NCI-H1048 (cell line): Measurements from ENCODE around the gene PPP1R7.

Experiments used
- DNase-seq: peaks from one replicate; lab custom pipeline; 2025; lab: John Stamatoyannopoulos, UW

Gene PPP1R7

DNA sequence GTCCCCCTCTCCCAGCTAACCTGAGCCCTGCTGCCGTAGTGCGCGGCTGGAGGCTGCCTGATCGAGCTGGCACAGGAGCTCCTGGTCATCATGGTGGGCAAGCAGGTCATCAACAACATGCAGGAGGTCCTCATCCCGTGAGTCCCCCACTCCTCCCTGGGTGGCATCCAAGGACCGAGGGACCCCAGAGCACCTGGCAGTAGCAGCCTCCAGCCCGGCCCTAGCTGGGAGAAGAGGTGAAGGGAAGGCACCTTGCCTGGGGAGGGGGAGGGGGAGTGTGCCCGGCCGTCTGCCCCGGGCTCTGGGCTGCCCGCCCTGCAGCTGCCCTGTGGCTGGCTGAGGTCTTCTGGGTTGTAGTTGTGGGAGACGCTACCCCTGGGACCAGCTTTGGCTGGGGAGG, 64.5 kb downstream of the PPP1R7 start:
- no peak for DNase-seq

DNA sequence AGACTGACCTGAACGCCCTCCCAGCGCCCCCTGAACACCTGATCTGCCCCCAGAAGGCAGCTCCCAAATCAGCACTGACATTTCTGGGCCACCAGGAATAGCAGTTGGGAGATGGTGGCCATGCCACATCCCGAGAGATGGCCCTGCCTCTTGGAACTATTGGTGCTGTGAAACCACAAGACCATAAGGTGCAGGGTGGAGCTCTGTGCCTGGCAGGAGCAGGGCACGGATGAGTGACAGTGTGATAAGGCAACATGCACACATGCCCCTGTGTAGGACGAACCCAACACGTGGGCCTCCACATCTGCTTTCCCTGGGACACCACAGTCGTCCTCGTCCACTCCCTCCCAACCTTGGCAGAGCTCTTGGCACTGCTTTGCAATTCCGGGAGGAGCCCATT, 65.2 kb downstream of the PPP1R7 start:
- no peak for DNase-seq

DNA sequence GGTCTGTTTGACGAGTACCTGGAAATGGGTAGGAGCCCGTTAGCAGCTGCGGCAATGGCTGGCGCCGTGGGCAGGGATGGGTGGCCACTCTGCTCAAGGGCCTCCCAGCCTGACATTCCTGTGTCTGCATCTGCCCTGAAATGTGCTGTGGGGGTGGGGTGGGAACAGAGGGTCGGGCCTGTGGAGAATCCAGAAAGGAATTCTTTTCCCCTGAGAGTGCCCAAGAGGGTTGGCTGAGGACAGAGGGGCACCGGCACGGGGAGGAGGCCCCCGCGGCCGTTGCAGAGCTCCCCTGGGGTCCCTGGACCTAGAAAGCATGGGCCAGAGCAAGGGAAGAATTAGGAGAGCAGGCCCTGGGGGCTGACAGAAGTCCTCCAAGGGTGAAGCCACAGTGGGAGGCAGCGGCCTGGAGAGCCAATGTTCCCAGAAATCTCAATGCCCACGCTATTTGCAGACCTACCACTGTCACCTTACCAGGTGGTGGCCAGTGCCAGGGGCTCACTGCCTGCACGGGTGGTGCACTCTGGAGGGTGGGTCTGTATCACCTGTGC, 66.0 kb downstream of the PPP1R7 start:
- DNase-seq = no peak

DNA sequence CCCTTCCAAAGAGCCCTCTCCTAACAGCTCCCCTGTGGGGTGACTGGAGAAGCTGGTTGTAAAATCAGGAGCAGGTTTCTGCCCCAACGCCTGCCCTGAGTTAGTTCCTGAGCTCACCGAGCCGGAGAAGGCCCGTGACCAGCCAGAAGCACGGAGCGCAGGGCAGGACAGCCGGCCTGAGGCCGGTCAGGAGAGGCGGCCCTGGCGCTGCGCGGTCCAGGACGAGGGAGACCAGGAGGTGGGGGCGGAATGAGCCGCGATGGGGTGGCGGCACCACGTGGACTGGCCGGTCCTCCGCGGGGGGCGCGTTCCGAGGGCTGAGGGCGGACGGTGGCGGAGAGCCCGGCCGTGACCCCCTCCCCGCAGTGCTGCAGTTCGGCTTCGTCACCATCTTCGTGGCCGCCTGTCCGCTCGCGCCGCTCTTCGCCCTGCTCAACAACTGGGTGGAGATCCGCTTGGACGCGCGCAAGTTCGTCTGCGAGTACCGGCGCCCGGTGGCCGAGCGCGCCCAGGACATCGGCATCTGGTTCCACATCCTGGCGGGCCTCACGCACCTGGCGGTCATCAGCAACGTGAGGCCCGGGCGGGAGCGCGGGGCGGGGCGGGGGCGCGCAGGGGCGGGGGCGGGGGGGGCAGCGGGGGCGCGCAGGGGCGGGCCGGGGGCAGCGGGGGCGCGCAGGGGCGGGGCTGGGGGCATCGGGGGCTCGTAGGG, 67.2 kb downstream of the PPP1R7 start:
- no peak for DNase-seq

DNA sequence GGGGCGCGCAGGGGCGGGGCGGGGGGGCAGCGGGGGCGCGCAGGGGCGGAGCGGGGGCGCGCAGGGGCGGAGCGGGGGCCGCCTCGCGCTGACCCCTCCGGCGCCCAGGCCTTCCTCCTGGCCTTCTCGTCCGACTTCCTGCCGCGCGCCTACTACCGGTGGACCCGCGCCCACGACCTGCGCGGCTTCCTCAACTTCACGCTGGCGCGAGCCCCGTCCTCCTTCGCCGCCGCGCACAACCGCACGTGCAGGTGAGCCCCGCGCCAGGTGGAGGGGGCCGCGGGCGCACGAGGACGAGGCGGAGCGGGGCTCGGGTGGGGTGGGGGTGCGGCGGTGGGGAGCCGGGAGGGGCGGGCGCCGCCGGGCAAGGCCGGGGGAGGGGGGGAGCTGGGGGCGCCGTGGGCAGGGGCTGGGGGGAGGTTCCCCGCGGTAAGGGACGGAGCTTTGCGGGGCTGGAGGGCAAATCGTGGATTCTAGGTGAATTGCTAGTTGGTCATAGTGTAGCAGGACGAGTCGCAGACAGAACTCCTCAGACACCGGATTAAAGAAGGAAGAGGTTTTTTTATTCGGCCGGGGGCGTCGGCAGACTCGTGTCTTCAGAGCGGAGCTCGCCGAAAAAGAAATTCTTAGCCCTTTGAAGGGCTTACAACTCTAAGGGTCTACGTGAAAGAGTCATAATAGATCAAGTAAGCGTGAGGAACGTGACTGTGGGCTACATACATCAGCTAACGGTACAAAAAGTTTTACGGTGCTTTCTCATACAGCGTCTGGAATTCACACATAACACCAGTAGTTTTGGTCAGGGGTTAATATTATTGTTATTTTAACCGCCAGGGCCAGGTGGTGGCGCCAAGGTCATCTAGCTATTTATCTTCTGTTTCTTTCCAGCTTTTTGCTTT, 68.1 kb downstream of the PPP1R7 start:
- no peak for DNase-seq

DNA sequence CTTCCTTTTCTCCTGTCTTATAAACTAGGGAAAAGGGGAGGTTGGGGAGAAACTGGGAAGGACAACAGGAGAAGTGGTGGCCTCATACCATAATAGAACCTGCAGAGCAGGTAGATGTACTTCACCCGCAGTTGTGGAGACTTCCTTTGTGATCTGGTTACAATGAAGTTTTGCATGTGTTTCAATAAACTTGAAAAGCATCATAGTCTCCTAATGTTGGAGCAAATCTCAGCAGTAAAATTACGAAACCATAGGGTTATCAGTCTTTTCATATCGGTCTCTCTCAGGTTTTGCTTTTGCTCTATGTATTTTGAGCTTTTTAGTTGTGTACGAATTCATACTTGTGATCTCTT, 68.7 kb downstream of the PPP1R7 start:
- no peak for DNase-seq

DNA sequence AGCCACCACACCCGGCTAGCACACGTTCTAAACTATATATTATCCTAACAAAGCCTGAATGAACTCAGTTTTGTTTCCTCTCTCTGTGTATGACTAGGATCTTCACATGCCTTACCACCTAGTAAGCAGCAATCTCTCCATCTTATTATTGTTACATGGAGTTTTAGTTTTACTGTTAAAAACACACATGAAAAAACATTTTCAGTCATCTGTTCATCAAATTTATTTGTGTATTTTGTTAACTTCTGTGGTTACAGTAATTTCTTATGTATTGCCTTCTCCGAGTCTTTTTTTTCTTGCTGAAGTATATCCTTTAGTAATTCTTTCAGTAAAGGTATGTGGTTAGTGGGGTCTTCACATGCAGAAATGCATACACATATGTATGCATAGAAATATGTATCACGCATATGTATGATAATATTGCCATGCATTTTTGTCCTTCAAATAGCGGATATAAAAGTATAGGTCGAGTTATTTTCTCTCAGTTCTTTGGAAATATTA, 69.6 kb downstream of the PPP1R7 start:
- no peak for DNase-seq

DNA sequence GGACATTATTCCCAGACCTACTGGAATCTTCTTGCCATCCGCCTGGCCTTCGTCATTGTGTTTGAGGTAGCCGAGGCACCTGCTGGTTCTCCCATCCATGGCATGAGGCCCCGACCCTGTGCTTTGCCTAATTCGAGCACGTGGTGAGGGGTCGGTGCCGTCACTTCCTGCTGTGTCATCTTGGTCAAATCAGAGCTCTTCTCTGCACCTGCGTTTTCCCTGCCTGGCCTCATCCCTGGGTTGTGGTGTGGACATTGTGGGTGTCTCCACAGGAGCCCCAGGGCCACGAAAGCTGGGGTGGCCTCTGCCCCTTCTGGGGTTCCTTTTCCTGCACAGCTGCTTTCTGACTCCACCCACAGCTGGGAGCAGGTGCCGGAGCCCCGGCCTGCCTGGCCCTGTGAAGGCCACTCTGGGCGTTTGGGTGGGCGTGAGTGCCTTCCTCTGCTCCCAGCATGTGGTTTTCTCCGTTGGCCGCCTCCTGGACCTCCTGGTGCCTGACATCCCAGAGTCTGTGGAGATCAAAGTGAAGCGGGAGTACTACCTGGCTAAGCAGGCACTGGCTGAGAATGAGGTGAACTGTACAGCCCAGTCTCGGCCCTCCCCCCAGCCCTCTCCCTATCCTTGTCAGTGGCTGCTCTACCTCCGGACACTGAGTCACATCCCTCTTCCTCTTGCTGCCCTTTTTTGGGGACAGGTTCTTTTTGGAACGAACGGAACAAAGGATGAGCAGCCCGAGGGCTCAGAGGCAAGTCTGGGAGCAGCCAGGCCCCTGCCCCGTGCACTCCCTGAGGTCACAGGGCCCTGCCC, 73.1 kb downstream of the PPP1R7 start:
- DNase-seq = no peak

DNA sequence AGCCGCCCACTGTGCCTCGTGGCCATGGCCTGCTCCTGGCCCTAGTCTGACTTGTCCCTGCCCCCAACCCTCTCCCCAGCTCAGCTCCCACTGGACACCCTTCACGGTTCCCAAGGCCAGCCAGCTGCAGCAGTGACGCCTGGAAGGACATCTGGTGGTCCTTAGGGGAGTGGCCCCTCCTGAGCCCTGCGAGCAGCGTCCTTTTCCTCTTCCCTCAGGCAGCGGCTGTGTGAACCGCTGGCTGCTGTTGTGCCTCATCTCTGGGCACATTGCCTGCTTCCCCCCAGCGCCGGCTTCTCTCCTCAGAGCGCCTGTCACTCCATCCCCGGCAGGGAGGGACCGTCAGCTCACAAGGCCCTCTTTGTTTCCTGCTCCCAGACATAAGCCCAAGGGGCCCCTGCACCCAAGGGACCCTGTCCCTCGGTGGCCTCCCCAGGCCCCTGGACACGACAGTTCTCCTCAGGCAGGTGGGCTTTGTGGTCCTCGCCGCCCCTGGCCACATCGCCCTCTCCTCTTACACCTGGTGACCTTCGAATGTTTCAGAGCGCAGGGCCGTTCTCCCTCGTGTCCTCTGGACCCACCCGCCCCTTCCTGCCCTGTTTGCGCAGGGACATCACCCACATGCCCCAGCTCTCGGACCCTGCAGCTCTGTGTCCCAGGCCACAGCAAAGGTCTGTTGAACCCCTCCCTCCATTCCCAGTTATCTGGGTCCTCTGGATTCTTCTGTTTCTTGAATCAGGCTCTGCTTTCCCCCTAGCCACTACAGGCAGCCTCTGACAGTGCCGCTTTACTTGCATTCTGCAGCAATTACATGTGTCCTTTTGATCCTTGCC, 74.0 kb downstream of the PPP1R7 start:
- DNase-seq = no peak

DNA sequence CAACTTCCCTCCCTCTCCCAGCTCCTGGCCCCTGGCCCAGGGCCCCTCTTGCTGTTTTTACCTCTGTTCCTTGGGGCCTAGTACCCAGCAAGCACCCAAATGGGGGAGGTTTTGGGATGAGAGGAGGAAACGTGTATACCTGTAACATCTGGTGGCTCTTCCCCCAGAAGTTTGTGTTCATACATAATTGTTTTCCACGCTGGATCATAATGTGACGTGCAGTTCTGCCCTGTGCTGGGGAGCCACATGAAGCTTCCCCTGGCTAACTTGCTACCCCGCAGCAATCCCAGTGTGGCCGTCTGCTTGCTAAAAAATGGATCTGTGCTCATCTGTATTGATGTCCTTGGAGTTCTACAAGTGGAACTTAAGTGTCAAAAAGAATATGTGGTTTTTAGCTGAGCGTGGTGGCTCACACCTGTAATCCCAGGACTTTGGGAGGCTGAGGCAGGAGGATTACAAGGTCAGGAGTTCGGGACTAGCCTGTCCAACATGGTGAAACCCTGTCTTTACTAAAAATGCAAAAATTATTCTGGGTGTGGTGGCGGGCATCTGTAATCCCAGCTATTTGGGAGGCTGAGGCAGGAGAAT, 74.7 kb downstream of the PPP1R7 start:
- no peak for DNase-seq

DNA sequence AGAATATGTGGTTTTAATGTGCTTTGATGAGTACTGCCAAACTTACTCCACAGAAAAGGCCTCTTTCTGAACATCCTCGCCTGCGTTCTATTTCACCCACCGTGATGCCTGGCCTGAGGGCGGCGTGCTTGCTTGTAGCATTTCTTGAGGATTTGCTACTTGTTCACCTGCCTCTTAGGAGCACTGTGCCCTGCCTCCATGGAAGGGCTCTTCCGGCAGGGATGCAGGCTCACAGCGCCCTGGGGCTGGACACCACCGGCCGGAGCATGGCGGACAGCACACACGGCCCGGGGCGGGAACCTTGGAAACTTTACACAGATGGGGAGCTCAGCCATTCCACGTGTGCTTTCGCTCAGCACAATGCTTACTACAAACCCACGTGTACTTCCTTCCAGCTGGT, 75.3 kb downstream of the PPP1R7 start:
- DNase-seq = no peak

DNA sequence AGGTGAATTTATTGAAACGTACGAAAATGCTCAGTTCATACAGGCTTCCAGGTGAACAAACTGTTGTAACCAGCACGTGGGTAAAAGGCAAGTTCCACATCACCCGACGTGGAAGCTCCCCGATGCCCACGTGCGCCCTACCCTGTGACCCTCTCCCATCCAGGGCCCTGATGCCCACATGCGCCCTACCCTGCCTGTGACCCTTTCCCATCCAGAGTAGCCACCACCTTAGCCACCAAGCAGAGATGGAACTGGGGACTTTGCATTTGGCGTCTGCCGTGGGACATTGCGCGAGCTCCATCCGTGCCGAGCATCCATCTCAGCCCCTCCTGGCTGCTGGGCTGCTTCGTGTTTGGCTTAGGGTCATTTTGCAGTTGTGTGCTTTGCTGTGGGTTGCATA, 75.7 kb downstream of the PPP1R7 start:
- no peak for DNase-seq

DNA sequence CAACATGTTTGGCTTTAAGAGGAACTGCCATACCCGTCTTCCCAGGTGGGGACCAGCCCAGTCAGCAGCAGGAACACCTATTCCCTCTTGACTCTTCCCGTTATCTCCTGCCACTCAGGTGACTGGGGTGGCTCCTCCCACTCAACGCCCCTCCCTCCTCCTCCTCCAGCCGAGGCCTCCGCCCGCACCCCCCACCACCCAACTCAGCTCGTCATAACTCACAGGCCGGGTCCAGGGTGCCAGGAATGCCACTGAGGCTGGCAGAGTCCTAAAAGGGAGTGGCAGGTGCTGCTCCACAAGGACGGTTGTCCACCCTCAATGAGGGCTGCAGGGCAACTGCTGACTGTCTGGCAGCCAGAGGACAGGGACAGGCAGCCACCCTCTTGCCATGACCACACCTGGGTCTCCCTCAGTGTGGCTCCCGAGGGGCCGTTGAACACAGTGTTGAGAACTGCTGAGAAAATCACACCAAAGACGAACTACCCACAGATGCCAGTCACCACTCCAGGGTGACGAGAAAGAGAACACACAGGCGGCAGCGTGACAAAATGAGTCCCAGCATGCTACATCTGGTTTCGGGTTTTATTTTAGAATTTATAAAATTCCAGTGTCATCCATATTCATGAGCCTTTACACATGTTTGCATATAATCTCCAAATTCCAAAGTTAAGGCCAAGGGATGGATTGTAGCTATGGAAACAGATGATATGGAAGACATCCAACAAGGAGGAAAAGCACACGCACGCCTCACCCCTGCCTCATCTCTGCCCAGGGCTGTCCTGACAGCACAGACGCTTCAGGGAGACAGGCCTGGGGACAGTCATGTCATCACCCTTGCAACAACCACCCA, 76.7 kb downstream of the PPP1R7 start:
- DNase-seq = no peak

DNA sequence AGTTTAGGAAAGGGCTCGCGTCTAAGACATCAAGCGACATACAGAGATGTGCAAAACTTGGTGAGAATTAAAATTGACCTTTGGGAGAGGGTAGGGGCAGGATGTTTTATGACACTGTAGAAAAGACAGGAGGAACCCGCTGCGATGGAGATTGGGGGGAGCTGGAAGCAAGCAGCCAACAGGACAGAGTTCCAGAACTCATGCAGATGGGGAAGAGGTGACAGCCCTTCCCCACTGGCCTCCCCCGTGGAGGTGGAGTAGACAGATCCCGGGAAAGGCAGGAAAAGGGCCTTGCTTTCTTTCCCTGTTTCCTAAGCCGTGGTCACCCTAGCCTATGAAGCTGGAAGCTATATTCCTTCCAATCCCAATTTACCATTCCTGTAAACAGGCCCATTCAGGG, 77.3 kb downstream of the PPP1R7 start:
- DNase-seq = no peak

DNA sequence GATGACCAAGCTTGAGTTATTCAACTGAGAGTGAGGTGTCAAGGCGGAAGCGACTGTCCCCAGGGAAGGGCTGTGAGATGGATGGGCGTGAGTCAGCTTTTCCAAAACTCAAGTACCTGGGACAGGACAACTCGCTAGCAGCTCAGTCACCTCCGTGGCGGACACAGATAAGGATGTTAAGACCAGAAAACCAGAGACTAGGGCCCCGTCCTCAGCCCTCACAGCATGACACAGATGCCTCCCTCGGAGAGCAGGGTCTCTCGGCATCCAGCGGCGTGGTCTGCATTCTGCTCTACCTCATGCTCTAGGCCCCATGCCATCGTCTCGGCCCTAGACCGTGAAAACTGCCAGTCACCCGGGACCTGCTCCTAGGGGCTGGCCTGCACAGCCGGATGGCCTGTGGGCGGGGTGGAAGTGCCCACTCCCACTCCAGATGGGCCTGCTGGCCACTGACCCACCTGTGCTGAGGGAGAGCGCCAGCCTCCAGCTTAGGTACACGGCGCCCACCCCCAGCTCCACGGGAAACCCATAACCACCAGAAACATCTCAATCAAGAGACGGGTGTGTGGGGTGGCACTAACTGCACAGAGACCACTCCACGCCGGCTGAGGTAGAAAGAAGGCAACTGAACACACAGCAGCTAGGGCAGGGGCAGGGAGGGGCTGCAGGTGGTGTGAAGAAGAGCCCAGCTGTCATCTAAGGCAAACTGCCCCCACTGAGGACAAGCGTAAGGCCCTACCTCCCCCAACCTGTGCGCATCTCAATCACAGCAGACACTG, 78.0 kb downstream of the PPP1R7 start:
- no peak for DNase-seq

DNA sequence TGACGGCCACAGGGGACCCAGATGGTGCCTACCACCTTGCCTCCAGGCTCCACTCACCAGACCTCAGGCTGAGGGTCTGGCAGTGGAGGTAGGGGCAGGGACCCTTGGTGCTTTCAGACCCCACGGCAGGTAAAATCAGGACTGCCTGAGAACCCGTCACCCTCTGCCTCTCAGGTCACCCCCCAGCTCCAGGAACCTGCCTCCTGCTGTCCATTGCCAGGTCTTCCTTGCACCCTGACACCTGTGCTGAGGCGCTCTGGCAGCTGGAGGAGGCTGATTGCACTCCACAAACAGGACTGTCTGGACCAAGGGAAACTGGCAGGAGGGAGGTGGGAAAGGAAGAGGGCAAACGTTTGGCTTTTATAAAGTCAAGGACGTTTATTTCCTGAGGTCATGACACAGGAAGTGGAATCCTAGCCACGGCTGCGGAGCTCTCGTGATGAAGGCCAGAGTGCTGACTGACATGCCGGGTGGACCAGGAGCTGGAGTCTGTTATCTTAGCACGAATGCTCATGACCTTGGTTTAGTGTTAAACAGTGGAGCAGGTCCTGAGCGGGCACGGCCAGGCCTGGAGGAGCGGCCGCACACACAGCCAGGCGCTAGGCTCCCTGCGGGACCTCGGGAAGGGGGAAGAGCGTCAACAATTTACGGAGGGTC, 78.7 kb downstream of the PPP1R7 start:
- no peak for DNase-seq

DNA sequence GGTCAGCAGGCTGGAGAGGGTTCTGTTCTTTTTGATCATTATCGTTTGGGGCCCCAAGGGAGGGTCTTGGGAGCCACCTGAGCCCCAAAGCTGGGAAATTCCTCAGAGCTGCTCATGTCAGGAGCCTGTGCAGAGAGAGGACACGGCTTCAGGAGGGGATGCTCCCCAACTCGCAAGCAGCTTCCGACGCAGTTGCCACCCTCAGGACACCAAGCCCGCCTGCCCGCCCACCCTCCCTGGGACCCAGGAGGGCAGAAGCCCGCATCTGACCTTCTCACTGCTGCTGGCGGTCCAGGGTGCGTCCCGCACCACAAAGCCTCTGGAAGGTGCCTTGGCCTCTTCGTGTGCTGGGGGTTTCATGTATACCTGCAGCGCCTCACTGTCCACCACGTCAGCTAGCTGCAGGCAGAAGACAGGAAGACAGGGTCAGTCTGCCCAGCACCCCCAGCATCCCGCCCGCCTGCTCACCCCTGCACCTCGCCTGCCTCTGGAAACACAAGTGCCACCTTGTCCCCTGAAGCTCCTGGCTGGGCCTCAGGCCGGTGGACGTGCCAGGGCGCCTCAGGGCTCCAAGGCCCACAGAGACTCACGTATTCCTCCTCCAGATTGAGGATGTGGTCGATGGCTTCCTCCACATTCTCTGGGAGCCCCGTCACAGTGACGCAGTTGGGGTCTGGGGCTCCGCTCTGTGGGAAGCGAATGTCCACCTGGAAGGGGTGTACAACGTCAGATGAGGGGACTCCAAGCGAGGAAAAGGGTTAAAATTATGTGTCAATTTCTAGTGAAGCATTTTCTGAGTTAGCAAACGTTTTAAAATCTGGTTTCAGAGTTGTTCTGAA, 79.5 kb downstream of the PPP1R7 start:
- no peak for DNase-seq

DNA sequence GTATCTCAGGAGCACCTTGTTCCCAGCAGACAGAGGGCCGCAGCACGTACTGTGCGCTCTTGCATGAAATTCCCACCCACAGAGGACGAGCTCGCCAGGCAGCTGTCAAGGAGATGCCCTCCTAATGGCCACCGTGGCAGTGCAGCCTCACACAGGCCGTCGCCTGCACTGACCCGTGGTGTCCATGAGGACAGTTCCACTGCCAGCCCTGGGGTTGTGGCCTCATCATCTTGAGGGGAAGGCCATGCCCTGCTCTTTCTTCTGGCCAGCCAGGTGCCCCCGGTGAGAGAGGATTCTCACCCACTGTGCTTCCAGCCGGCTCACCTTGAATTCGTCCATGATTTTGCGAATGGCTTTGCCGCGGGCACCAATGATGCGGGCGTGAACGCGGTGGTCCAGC, 80.2 kb downstream of the PPP1R7 start:
- no peak for DNase-seq
